PC-9 (cell line): ENCODE results near the gene SNX32. TPM values are rescaled to one million over a fixed set of nuclear protein-coding genes. Genes with fewer than 3 reads are reported as not detected.

ENCODE experiments used
- BruUV-seq: library from RNA; stranded (reverse); fragments of 400-500 nt; replicated peaks from 2 replicates; lab custom pipeline; 2021; lab: Mats Ljungman, UMichigan
- CTCF ChIA-PET: fragments of 300-600 bp; sonication (Branson Sonifier 250); formaldehyde crosslinking; loops from one replicate; lab custom pipeline; 2022; ENCODE audit warnings: antibody characterized with exemption; lab: Charles Lee
- POLR2A ChIA-PET: fragments of 300-600 bp; sonication (Branson Sonifier 250); formaldehyde crosslinking; loops from one replicate; lab custom pipeline; 2022; ENCODE audit warnings: antibody characterized with exemption; ENCODE audit not compliant: unreplicated experiment; lab: Charles Lee
- DNase-seq, 2 experiments: peaks; one replicate each; pipeline versions ENCODE4 v3.0.0 to v3.0.0-alpha.2; 2015 to 2022; ENCODE audit warnings: mixed read lengths in 1 of 2
- H2AFZ ChIP-seq: fragments of 200-600 bp; sonication (generic); 2 replicates; pipeline ENCODE4 v1.8.1; 2017; ENCODE audit warnings: antibody characterized with exemption
- H3F3A ChIP-seq: fragments of 200-600 bp; sonication (generic); 2 replicates; pipeline ENCODE4 v1.8.1; 2017; ENCODE audit warnings: antibody characterized with exemption, mild to moderate bottlenecking, low read depth; ENCODE audit not compliant: insufficient read depth
- H3K27ac ChIP-seq: fragments of 200-600 bp; sonication (generic); 2 replicates; pipeline ENCODE4 v1.6.1; 2016; ENCODE audit warnings: mixed run types
- H3K27me3 ChIP-seq: fragments of 200-600 bp; sonication (generic); 2 replicates; pipeline ENCODE4 v1.6.1; 2016; ENCODE audit warnings: low read depth, mixed run types; ENCODE audit not compliant: insufficient read depth
- H3K36me3 ChIP-seq: fragments of 200-600 bp; sonication (generic); 2 replicates; pipeline ENCODE4 v1.6.1; 2016; ENCODE audit warnings: low read depth, mixed run types
- H3K4me1 ChIP-seq: fragments of 200-600 bp; sonication (generic); replicated peaks from 2 replicates; pipeline ENCODE4 v1.6.1; 2016; ENCODE audit warnings: mixed run types; ENCODE audit not compliant: insufficient read depth
- H3K4me2 ChIP-seq: fragments of 200-600 bp; sonication (generic); 2 replicates; pipeline ENCODE4 v1.6.1; 2017; ENCODE audit warnings: mixed run types
- H3K4me3 ChIP-seq: fragments of 200-600 bp; sonication (generic); 2 replicates; pipeline ENCODE4 v1.6.1; 2016; ENCODE audit warnings: mixed run types
- H3K79me2 ChIP-seq: fragments of 200-600 bp; sonication (generic); 2 replicates; pipeline ENCODE4 v1.6.1; 2017; ENCODE audit warnings: low read depth, mixed run types
- H3K9me2 ChIP-seq: fragments of 200-600 bp; sonication (generic); 2 replicates; pipeline ENCODE4 v1.8.1; 2017; ENCODE audit warnings: mild to moderate bottlenecking; ENCODE audit not compliant: insufficient read depth
- H3K9me3 ChIP-seq: fragments of 200-600 bp; sonication (generic); 2 replicates; pipeline ENCODE4 v1.8.1; 2016; ENCODE audit warnings: low read depth; ENCODE audit not compliant: insufficient read depth
- H4K20me1 ChIP-seq: fragments of 200-600 bp; sonication (generic); 2 replicates; pipeline ENCODE4 v1.8.1; 2017; ENCODE audit not compliant: insufficient read depth
- EZH2 ChIP-seq: fragments of 200-600 bp; sonication (generic); IDR thresholded peaks from 2 replicates; pipeline ENCODE4 v1.8.0; 2017; ENCODE audit warnings: antibody characterized with exemption, low read depth
- intact Hi-C: fragments of 100-400 bp; cut with micrococcal nuclease; formaldehyde crosslinking; loops from one replicate; pipeline ENCODE4 v1.10.0; 2022; ENCODE audit not compliant: unreplicated experiment
- total RNA-seq: library from RNA; stranded (reverse); gene quantifications from 2 replicates; pipeline ENCODE4 v1.2.3, GENCODE V29; 2021
- TF ChIP-seq, protein P1 (sequence below): fragments of 200-600 bp; sonication (generic); conservative IDR thresholded peaks from 2 replicates; pipeline ENCODE4 v1.6.1; 2017; ENCODE audit warnings: mixed run types, antibody characterized with exemption, mild to moderate bottlenecking, moderate library complexity

The SNX32 gene
- total RNA-seq, 1 experiment from 2014 or later = not detected

DNA sequence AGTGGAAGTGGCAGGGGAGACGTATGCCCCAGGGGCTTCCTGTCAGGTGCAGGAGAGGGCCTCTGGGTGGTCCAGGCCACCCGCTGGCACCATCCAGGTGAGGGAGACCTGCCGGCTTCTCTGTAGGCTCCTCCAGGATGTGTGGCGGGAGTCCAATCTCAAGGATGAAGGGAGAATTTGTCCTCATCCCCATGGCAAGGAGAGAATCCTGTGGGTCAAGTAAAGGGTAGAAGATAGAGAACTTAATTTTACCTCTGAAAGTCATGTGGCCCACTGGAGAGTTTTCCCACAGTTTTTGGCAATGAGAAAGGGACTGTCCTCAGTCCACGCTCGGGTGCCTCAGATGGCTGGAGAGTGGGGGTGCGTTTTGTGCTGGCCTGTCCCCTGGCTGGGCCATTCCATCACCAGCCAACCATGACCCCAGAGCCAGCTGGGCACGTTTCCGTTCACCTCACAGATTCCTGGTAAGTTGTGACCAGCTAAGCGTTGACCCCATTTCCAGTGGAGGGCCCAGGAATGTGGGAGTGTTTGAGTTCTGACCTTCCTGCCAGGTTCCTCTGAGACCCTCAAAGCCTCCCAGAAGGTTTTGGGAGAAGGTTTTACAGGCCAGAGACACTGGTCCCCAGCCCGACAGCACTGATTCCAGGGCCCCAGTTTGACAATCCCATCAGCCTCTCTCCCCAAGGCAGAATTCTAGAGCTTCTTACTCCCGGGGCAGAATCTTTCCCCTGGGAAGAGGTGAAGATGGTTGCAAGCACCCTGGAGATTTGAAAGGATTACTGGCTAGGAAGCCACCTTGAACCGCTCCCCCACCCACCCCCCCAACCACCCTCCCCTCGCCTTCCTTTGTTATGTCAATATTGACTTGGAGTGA is 44.3 kb upstream of the SNX32 start:
- BruUV-seq = no TSS peak

DNA sequence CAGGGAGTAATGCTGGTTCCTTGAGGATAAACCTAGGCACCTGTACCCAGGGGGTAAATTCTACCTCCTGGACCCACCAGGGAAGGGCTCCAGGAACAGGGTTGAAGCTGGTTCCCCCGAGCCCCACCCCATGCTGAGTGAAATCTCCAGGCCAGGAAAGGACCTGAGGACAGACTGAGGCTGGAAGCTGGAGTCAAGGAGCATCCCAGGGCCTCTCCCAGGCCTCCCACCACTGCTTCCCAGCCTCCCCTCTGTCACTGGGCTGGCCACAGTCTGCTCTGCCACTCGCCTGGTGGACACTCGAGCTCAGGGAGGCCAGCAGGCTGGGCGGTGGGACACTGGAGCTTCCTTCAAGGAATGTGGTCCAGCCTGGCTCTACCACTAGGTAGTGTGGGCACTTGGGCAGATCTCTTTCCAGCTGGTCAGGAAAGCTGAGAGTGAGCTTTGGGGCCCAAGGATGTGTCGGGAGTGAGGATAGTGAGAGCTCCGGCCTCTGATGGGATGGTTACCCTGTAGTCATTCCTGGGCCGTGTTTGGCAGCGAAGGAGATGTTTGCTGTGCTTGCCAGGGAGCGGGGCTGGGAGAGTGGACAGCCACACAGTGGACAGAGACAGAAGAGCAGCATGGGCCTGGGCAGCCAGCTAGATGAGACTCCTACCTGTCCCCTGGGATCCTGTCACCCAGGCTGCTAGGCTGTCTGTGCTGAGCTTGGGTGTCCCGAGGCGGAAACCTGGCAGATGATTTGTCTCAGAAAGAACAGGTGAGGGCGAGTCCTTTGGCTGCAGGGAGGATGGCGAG is 43.5 kb upstream of the SNX32 start:
- ChIA-PET POLR2A (no interaction called here), CTCF (no interaction called here)
- TF ChIP-seq EZH2 = no peak
- TF ChIP-seq, protein P1, sequence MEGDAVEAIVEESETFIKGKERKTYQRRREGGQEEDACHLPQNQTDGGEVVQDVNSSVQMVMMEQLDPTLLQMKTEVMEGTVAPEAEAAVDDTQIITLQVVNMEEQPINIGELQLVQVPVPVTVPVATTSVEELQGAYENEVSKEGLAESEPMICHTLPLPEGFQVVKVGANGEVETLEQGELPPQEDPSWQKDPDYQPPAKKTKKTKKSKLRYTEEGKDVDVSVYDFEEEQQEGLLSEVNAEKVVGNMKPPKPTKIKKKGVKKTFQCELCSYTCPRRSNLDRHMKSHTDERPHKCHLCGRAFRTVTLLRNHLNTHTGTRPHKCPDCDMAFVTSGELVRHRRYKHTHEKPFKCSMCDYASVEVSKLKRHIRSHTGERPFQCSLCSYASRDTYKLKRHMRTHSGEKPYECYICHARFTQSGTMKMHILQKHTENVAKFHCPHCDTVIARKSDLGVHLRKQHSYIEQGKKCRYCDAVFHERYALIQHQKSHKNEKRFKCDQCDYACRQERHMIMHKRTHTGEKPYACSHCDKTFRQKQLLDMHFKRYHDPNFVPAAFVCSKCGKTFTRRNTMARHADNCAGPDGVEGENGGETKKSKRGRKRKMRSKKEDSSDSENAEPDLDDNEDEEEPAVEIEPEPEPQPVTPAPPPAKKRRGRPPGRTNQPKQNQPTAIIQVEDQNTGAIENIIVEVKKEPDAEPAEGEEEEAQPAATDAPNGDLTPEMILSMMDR = no peak
- intact Hi-C loops = no loop called here
- no peaks in the 10 kb centered on the region for H3K27me3 ChIP-seq
- H3K4me1 ChIP-seq = peaks cover 70% of the 10 kb centered on the region
- no peak overlapping the region for H3K4me3 ChIP-seq
- no TSS peak for BruUV-seq
- no peaks in the 10 kb centered on the region for H3K9me3 ChIP-seq
- H3K4me2 ChIP-seq = peak overlapping the region; percentile 98
- no peak overlapping the region for H3K27ac ChIP-seq
- peaks cover 54% of the 10 kb centered on the region for H3K79me2 ChIP-seq
- DNase-seq = no peak
- no peaks in the 10 kb centered on the region for H3K9me2 ChIP-seq
- no peak overlapping the region for H2AFZ ChIP-seq
- peaks cover 12% of the 10 kb centered on the region; the same call in 1 of the 2 replicates for H3K36me3 ChIP-seq
- peaks cover 33% of the 10 kb centered on the region for H3F3A ChIP-seq
- H4K20me1 ChIP-seq = peaks cover 9% of the 10 kb centered on the region; the same call in 1 of the 2 replicates

More for the DNA sequence above, 44.3 kb upstream of the SNX32 start:
- ChIA-PET CTCF (interaction anchor here (1.4 kb wide), 1 partner anchor 9 kb away, joined by 6 read pairs; the partner anchor contains the start of gene AP5B1), POLR2A (no interaction called here)
- TF ChIP-seq, protein P1 = no peak
- TF ChIP-seq EZH2 = no peak
- Histone ChIP-seq H4K20me1 (peaks cover 9% of the 10 kb centered on the region; the same call in 1 of the 2 replicates), H3K27ac (no peak overlapping the region), H3K4me2 (peak overlapping the region; percentile 98), H3K4me3 (peak overlapping the region; percentile 93; the same call in 1 of the 2 replicates), H3K4me1 (peaks cover 70% of the 10 kb centered on the region), H3F3A (peaks cover 37% of the 10 kb centered on the region), H3K36me3 (peaks cover 5% of the 10 kb centered on the region; the same call in 1 of the 2 replicates), H3K9me3 (no peaks in the 10 kb centered on the region), H2AFZ (no peak overlapping the region), H3K79me2 (peaks cover 54% of the 10 kb centered on the region), H3K27me3 (no peaks in the 10 kb centered on the region), H3K9me2 (no peaks in the 10 kb centered on the region)
- DNase-seq = peak in 1 of 2 experiments; percentile 20
- intact Hi-C loops = loop anchor here (10.0 kb wide), 1 partner anchor 295 kb away; the partner anchor contains the start of gene MALAT1
